ENCODE measurements around the gene CLDN12.

DNA sequence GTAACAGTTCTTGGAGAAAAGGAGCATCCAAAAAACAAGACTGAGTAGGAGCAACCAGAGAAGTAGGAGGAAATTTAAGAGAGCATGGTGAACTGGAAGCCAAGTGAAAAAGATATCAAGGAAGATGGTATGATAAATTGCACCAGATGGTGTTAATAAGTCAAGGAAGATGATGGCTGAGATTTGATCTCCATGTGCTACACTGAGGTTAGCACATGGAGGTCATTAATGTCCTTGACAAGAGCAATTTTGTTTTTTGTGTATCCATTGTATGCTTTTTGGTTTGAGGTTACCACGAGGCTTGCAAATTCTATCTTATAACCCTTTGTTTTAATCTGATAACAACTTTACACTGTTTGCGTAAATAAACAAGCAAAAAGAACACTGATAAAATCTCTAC lies 54.8 kb downstream of the CLDN12 start:
- no peak for TF ChIP-seq POLR2A (IDR thresholded peaks at IDR 0.05)
- TF ChIP-seq, protein P1, sequence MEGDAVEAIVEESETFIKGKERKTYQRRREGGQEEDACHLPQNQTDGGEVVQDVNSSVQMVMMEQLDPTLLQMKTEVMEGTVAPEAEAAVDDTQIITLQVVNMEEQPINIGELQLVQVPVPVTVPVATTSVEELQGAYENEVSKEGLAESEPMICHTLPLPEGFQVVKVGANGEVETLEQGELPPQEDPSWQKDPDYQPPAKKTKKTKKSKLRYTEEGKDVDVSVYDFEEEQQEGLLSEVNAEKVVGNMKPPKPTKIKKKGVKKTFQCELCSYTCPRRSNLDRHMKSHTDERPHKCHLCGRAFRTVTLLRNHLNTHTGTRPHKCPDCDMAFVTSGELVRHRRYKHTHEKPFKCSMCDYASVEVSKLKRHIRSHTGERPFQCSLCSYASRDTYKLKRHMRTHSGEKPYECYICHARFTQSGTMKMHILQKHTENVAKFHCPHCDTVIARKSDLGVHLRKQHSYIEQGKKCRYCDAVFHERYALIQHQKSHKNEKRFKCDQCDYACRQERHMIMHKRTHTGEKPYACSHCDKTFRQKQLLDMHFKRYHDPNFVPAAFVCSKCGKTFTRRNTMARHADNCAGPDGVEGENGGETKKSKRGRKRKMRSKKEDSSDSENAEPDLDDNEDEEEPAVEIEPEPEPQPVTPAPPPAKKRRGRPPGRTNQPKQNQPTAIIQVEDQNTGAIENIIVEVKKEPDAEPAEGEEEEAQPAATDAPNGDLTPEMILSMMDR (IDR thresholded peaks at IDR 0.05) = no peak

All from heart left ventricle (tissue), 13 donors.